ENCODE measurements around the gene GPR161. TPM values are rescaled to one million over a fixed set of nuclear protein-coding genes. Genes with fewer than 3 reads are reported as not detected.

Gene GPR161
- total and polyA plus RNA-seq, 2 of the 13 experiments (the other 11 are each of a cell fraction or from before 2014, with no cell fraction given), result 0.13 to 0.35 TPM

GRCh38 chr1:168096296-168097165, 40.2 kb downstream of the GPR161 start:
- no peak overlapping the region for H3K4me2 ChIP-seq (ENCODE audit: low read depth, low read length)
- ATAC-seq (no peak), DNase-seq (ENCODE audit: low spot score) (no peak), FAIRE-seq (no peak)
- no peak overlapping the region for H3K27ac ChIP-seq (ENCODE audit: extremely low read length, insufficient read depth, low read length)
- peaks cover 3 to 4% of the 10 kb centered on the region in 2 experiments; a peak in 1 of 5 replicates for H3K27me3 ChIP-seq (ENCODE audit: control insufficient read depth in 1 of 2, insufficient read depth in 2 of 2, low read length in 2 of 2)
- no peaks in the 10 kb centered on the region for H3K4me1 ChIP-seq (ENCODE audit: insufficient read depth, low read length)
- no peaks in the 10 kb centered on the region for H3K79me2 ChIP-seq (ENCODE audit: insufficient read depth, low read length)
- H4K20me1 ChIP-seq (ENCODE audit: insufficient read depth, low read length), result no peaks in the 10 kb centered on the region
- H3K9me3 ChIP-seq (ENCODE audit: low read length), result no peaks in the 10 kb centered on the region
- TF ChIP-seq ZNF160 (CRISPR knock-in tag; IDR thresholded peaks at IDR 0.05) (no peak), KDM2A (CRISPR knock-in tag; IDR thresholded peaks at IDR 0.05; ENCODE audit: borderline replicate concordance, low read depth) (no peak), ATRX (CRISPR knock-in tag; IDR thresholded peaks at IDR 0.05; ENCODE audit: borderline replicate concordance) (no peak), ZNF784 (CRISPR knock-in tag; IDR thresholded peaks at IDR 0.05; ENCODE audit: borderline replicate concordance) (no peak), ZNF264 (CRISPR knock-in tag; IDR thresholded peaks at IDR 0.05) (no peak), RCOR2 (CRISPR knock-in tag; IDR thresholded peaks at IDR 0.05) (no peak), TFAP4 (IDR thresholded peaks at IDR 0.05; ENCODE audit: borderline replicate concordance, low read depth) (no peak), IKZF1 (IDR thresholded peaks at IDR 0.05) (no peak), ZBTB4 (CRISPR knock-in tag; IDR thresholded peaks at IDR 0.05; ENCODE audit: borderline replicate concordance) (no peak), JUNB (CRISPR knock-in tag; IDR thresholded peaks at IDR 0.05; ENCODE audit: borderline replicate concordance) (no peak), ZNF138 (CRISPR knock-in tag; IDR thresholded peaks at IDR 0.05; ENCODE audit: low read depth) (no peak)
- POLR2A ChIA-PET, result no interaction called here
- BruUV-seq (replicated peaks), result no TSS peak
- CTCF ChIA-PET (ENCODE audit: low intra/inter-chr PET ratio, low total read pairs), result no interaction called here
- in situ Hi-C loops (cut with HindIII; ENCODE audit: extremely low pct_ligation_motif_present, low pct_unique_long_range_greater_than_20kb) (no loop called here), intact Hi-C loops (cut with micrococcal nuclease; ENCODE audit: unreplicated experiment) (no loop called here)
- H3K9ac ChIP-seq (ENCODE audit: insufficient read depth, low read depth, low read length), result no peak overlapping the region
- no peak overlapping the region for H3K4me3 ChIP-seq (replicated peaks in 1 of 3; ENCODE audit: insufficient read depth in 1 of 3, low read depth in 2 of 3, low read length in 3 of 3)
- no peak overlapping the region for H2AFZ ChIP-seq (ENCODE audit: low read length)
- WGBS (ENCODE audit: low lambda C conversion rate), result 65% methylated on average over 13 of the region's 27 CpGs
- no peaks in the 10 kb centered on the region for H3K36me3 ChIP-seq (replicated peaks in 1 of 2; ENCODE audit: control insufficient read depth in 1 of 2, insufficient read depth in 2 of 2, low read length in 2 of 2)
